A673 (cell line): ENCODE data around the gene DRC7.

Source experiments
- CTCF ChIP-seq: fragments of 300-800, 200-600 bp; sonication (generic); conservative IDR thresholded peaks from 2 replicates; pipeline ENCODE4 v1.5.1; 2017; ENCODE audit warnings: low read depth, mild to moderate bottlenecking, antibody characterized with exemption, low read length, moderate library complexity, mixed read lengths
- EZH2 ChIP-seq: fragments of 200-600 bp; sonication (generic); IDR thresholded peaks from 2 replicates; pipeline ENCODE4 v1.6.1; 2017; ENCODE audit warnings: borderline replicate concordance, low read depth, mild to moderate bottlenecking, mixed read lengths, antibody characterized with exemption, low read length; ENCODE audit not compliant: poor library complexity, severe bottlenecking

DNA sequence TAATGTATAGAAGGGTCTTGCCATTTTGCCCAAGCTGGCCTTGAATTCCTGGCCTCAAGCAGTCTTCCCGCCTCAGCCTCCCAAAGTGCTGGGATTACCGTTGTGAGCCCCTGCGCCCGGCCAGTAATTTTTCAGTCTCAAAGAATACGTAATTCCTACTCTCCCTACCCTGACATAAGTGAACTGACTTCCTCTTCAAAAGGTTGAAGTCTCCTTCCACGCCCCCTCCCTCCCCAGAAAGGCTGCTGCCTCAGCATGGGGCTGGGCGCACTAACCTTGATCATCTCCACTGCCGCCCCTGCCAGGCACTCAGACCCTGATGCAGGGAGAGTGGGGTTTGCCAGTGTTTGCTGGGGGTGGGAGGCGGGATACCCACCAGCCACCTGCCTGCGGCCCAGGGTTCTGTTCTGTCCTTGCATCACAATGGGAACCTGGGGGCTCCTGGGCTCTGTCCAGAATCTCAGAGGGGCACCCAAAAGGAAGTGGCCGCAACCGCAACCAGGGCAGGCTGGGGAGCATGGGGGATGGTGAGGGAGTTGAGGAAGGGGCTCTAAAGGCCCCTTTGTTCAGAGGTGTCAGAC lies 80.2 kb downstream of the DRC7 start:
- no peak for TF ChIP-seq EZH2
- TF ChIP-seq CTCF, result no peak
